Left renal cortex interstitium (tissue), 4 donors: ENCODE data around the gene DUT. TPM values are rescaled to one million over a fixed set of nuclear protein-coding genes. Genes with fewer than 3 reads are reported as not detected.

Source experiments
- polyA plus RNA-seq, 4 donors: library from polyadenylated mRNA; unstranded; fragments of 120-200 nt; gene quantifications; one replicate each; pipeline ENCODE4 v1.2.1, GENCODE V29; 2013; ENCODE audit not compliant: insufficient read length in 4 of 4

The DUT gene
- polyA plus RNA-seq, 4 donors = 139 to 194 (median 172) TPM

Other genes with a start within 250 kb of the DUT start
- 1 to 10 TPM in 1 of 4 donors, under 1 TPM in 3; 0.30 to 1.3 (median 0.48) TPM for gene SLC24A5, start 210.4 kb upstream of the DUT start, polyA plus RNA-seq
- gene MYEF2, start 153.1 kb upstream of the DUT start, polyA plus RNA-seq = 100 to 1,000 TPM in 2 of 4 donors, 10 to 100 TPM in 2; 70.1 to 150 (median 100) TPM
- under 1 TPM in 3 of 4 donors, not detected in 1; 0.10 to 0.11 (median 0.10) TPM for gene CTXN2, start 139.8 kb upstream of the DUT start, polyA plus RNA-seq
- gene SLC12A1, start 125.1 kb upstream of the DUT start, polyA plus RNA-seq = 100 to 1,000 TPM; 384 to 563 (median 484) TPM